Esophagus muscularis mucosa (tissue), 3 donors: ENCODE measurements around the gene TNP2.

Experiments used
- CTCF ChIP-seq, 3 experiments: fragments of 200-600 bp in 2 of 3; fragments of 450-650 bp in 1 of 3; sonication (generic) in 2 of 3; IDR thresholded peaks; one replicate each; pipeline ENCODE4 v1.5.1; 2017 to 2019; ENCODE audit warnings: antibody characterized with exemption in 3 of 3, mild to moderate bottlenecking in 2 of 3, moderate library complexity in 1 of 3
- POLR2AphosphoS5 ChIP-seq, 2 donors: sonication (generic); formaldehyde crosslinking; IDR thresholded peaks; one replicate each; pipeline ENCODE4 v1.6.1; 2017; ENCODE audit warnings: antibody characterized with exemption in 2 of 2

- no peak for TF ChIP-seq POLR2AphosphoS5 (IDR thresholded peaks at IDR 0.05)
- no peak for TF ChIP-seq CTCF (IDR thresholded peaks at IDR 0.05)
These were observed 3.4 kb upstream of the TNP2 start for GRCh38 chr16:11272484-11272883.
